Measurements from ENCODE around the gene PAXIP1.

PAXIP1 gene

GRCh38 chr7:154909241-154910105 is 93.5 kb downstream of the PAXIP1 start:
- in situ Hi-C loops (cut with HindIII; ENCODE audit: low sequenced_read_pairs): no loop called here
- H3K4me3 ChIP-seq (ENCODE audit: low read depth, low read length): no peak overlapping the region
- no peak for TF ChIP-seq CTCF (IDR thresholded peaks at IDR 0.05; ENCODE audit: low read depth, low read length)
- DNase-seq (ENCODE audit: low read depth, low spot score): no peak

- H3K4me3 ChIP-seq (ENCODE audit: low read depth, low read length): no peak overlapping the region
- DNase-seq (ENCODE audit: low read depth, low spot score): no peak
- in situ Hi-C loops (cut with HindIII; ENCODE audit: low sequenced_read_pairs): no loop called here
- no peak for TF ChIP-seq CTCF (IDR thresholded peaks at IDR 0.05; ENCODE audit: low read depth, low read length)
Observed at GRCh38 chr7:154907651-154908620, 95.0 kb downstream of the PAXIP1 start.

- in situ Hi-C loops (cut with HindIII; ENCODE audit: low sequenced_read_pairs): no loop called here
- TF ChIP-seq CTCF (IDR thresholded peaks at IDR 0.05; ENCODE audit: low read depth, low read length): no peak
- no peak for DNase-seq (ENCODE audit: low read depth, low spot score)
- H3K4me3 ChIP-seq (ENCODE audit: low read depth, low read length): no peak overlapping the region
Observed at GRCh38 chr7:154906736-154907355, 96.1 kb downstream of the PAXIP1 start.

GRCh38 chr7:154906201-154906600 is 96.7 kb downstream of the PAXIP1 start:
- no peak for TF ChIP-seq CTCF (IDR thresholded peaks at IDR 0.05; ENCODE audit: low read depth, low read length)
- no peak overlapping the region for H3K4me3 ChIP-seq (ENCODE audit: low read depth, low read length)
- in situ Hi-C loops (cut with HindIII; ENCODE audit: low sequenced_read_pairs): no loop called here
- DNase-seq (ENCODE audit: low read depth, low spot score): no peak

GRCh38 chr7:154905615-154906014 is 97.3 kb downstream of the PAXIP1 start:
- H3K4me3 ChIP-seq (ENCODE audit: low read depth, low read length): no peak overlapping the region
- TF ChIP-seq CTCF (IDR thresholded peaks at IDR 0.05; ENCODE audit: low read depth, low read length): no peak
- no peak for DNase-seq (ENCODE audit: low read depth, low spot score)
- in situ Hi-C loops (cut with HindIII; ENCODE audit: low sequenced_read_pairs): no loop called here

- no peak for DNase-seq (ENCODE audit: low read depth, low spot score)
- in situ Hi-C loops (cut with HindIII; ENCODE audit: low sequenced_read_pairs): no loop called here
- H3K4me3 ChIP-seq (ENCODE audit: low read depth, low read length): no peak overlapping the region
- no peak for TF ChIP-seq CTCF (IDR thresholded peaks at IDR 0.05; ENCODE audit: low read depth, low read length)
Observed at GRCh38 chr7:154905146-154905545, 97.8 kb downstream of the PAXIP1 start.

Data from astrocyte of the spinal cord (primary cell).